Measurements from ENCODE around the gene CLCN4. TPM values are rescaled to one million over a fixed set of nuclear protein-coding genes. Genes with fewer than 3 reads are reported as not detected.
A peak's percentile ranks its signal among the peaks of the same experiment; 100 is the strongest.

The CLCN4 gene
- total RNA-seq, 4 donors from 2014 or later, result 0.54 to 5.0 (median 2.6) TPM

DNA sequence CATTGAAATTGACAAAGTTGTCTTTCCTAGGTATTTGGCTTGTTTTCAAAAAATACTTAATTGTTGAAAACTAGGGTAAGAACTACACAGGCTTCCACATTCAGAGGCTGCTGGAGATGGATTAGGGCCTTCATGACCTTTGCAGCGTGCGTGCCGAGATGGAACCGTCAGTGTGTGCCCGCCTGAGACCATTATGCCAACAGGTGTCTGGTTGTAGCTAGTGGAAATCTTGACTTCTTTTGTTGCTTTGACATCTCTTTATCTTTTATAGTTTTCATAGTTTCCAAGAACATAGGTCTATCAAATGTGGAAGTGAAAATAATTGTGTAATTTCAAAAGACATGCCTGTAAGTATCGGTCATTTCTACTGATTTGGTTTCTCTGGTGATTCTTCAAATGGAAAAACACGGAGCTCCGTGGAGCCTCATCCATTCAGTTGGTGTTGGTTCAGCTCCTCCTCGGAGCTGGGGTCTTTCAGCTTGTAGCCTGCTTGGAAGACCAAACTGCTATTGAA is 38.9 kb upstream of the CLCN4 start:
- 91 to 92% methylated on average over 9 of the region's 9 CpGs for WGBS, 2 donors
- DNase-seq (ENCODE audit: low spot score in 2 of 2), result no peak
- TF ChIP-seq POLR2A (IDR thresholded peaks at IDR 0.05) (no peak), CTCF (IDR thresholded peaks at IDR 0.05) (no peak)
- H3K4me3 ChIP-seq (ENCODE audit: low read depth, poor library complexity, severe bottlenecking), result no peak overlapping the region
- intact Hi-C loops (cut with DNase I; ENCODE audit: low total_unique reads), result loop anchor here (2.0 kb wide), 1 partner anchor 121 kb away; no protein-coding TSS in a partner anchor

- WGBS, 2 donors, result 85 to 86% methylated on average over 4 of the region's 4 CpGs
- TF ChIP-seq POLR2A (IDR thresholded peaks at IDR 0.05) (no peak), CTCF (IDR thresholded peaks at IDR 0.05) (no peak)
- H3K4me3 ChIP-seq (ENCODE audit: low read depth, poor library complexity, severe bottlenecking), result no peak overlapping the region
- intact Hi-C loops (cut with DNase I; ENCODE audit: low total_unique reads), result loop anchor here (2.0 kb wide), 1 partner anchor 122 kb away; no protein-coding TSS in a partner anchor
- no peak for DNase-seq (ENCODE audit: low spot score in 2 of 2)
Observed at GRCh38 chrX:10118530-10118929, 38.2 kb upstream of the CLCN4 start.

GRCh38 chrX:10119399-10119990 is 37.3 kb upstream of the CLCN4 start:
- no peak overlapping the region for H3K4me3 ChIP-seq (ENCODE audit: low read depth, poor library complexity, severe bottlenecking)
- intact Hi-C loops (cut with DNase I; ENCODE audit: low total_unique reads), result loop anchor here (2.0 kb wide), 1 partner anchor 123 kb away; no protein-coding TSS in a partner anchor
- DNase-seq (ENCODE audit: low spot score in 2 of 2), result peak; percentile 78 to 89
- WGBS, 2 donors, result 17% methylated on average over 16 of the region's 16 CpGs
- TF ChIP-seq CTCF (IDR thresholded peaks at IDR 0.05) (peak in 2 of 3 donors; percentile 99 to 100), POLR2A (IDR thresholded peaks at IDR 0.05) (no peak)

DNA sequence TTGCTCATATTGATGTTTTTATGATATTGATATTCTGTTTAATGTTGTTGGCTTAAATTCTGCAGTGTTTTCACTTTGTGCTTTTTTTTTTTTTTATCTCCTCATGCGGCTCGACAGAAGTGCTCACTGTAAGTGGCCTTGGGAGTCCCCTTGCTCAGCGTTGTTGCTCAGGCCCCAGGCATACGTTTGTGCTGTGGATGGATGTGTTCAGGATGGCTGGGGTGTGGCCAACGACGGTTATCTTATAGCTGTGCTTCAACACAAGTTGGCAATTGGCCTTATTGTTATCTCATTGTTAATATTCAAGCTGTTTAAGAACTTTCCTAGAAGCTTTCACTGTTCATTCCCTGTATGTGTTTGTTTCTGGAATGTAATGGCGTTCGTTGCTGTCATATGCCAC is 36.4 kb upstream of the CLCN4 start:
- TF ChIP-seq CTCF (IDR thresholded peaks at IDR 0.05), result no peak
- no peak for TF ChIP-seq POLR2A (IDR thresholded peaks at IDR 0.05)
- intact Hi-C loops (cut with DNase I; ENCODE audit: low total_unique reads), result no loop called here
- WGBS, 2 donors, result 90 to 92% methylated on average over 8 of the region's 8 CpGs

GRCh38 chrX:10120828-10121227 is 35.9 kb upstream of the CLCN4 start:
- TF ChIP-seq CTCF (IDR thresholded peaks at IDR 0.05), result no peak
- no peak for TF ChIP-seq POLR2A (IDR thresholded peaks at IDR 0.05)
- H3K4me3 ChIP-seq (ENCODE audit: low read depth, poor library complexity, severe bottlenecking), result no peak overlapping the region
- intact Hi-C loops (cut with DNase I; ENCODE audit: low total_unique reads), result no loop called here
- 77 to 83% methylated on average over 2 to 7 of the region's 7 CpGs for WGBS, 2 donors
- DNase-seq (ENCODE audit: low spot score in 2 of 2), result no peak

More for the DNA sequence above, 36.4 kb upstream of the CLCN4 start:
- DNase-seq (ENCODE audit: low spot score in 2 of 2), result no peak
- H3K4me3 ChIP-seq (ENCODE audit: low read depth, poor library complexity, severe bottlenecking), result no peak overlapping the region

Measured in lower leg skin (tissue), 4 donors.